Activated CD4-positive, alpha-beta T cell treated with anti-CD3 and anti-CD28 coated beads, Interleukin-2, Interleukin-4, amounts not matched to agents 100 ng/mL and 50 ng/mL, durations not matched to agents 16 hours and 8 hours (primary cell): ENCODE results near the gene HPSE2.

Source experiments
- DNase-seq: peaks from one replicate; pipeline ENCODE4 v3.0.0-alpha.2; 2020; ENCODE audit warnings: low spot score

Gene HPSE2

GRCh38 chr10:98410759-98411158 lies 824.9 kb downstream of the HPSE2 start:
- no peak for DNase-seq

- DNase-seq: no peak
These were observed 825.4 kb downstream of the HPSE2 start for GRCh38 chr10:98410135-98410743.

- no peak for DNase-seq
These were observed 826.9 kb downstream of the HPSE2 start for GRCh38 chr10:98408799-98409198.

DNA sequence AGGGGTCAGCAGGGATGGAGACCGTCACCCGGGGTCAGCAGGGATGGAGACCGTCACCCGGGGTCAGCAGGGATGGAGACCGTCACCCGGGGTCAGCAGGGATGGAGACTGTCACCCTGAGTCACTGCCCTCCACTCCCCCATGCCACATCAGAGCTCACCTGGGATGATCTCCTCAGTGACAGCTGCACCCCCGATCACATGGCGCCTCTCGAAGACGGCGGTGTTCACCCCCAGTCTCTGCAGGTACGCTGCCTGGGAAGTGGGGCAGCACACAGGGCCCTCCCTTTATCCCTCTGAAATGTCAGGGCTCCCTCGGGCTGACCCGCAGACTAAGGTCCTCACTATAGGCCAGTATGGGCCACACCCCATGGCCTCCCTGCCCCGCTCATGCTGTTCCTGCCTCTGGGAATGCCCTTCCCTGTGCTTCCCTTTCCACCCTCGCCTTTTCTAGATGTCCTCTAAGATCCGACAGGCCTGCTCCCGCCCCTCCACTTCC lies 827.9 kb downstream of the HPSE2 start:
- DNase-seq: no peak
